ENCODE results near the gene CCDC92. TPM values are rescaled to one million over a fixed set of nuclear protein-coding genes. Genes with fewer than 3 reads are reported as not detected.

Gene CCDC92
- polyA plus RNA-seq, 12 donors, result 23.8 to 48.0 (median 28.6) TPM; not detected in 1

DNA sequence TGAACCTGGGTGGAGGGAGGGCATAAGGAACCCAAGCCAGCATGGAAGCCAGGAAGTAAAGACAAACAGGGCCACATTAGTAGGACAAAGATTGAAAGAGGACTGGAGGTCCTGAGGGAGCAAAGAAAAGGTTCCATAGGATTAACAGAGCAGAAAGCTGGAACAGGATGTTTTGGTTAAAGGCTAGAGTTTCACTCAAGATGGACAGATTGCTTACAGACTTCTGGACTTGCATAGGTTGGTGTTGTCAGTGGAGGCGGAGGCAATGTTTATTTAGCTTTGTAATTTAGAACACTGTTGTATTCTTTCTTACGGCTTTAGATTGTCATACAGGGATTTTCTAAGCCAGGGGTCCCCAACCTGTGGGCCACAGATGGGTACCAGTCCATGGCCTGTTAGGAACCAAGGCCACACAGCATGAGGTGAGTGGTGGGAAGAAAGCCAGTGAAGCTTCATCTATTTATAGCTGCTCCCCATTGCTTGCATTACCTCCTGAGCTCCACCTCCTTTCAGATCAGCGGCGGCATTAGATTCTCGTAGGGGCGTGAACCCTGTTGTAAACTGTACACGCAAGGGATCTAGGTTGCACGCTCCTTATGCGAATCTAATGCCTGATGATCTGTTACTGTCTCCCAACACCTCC is 31.7 kb upstream of the CCDC92 start:
- DNase-seq, result no peak

- DNase-seq, result no peak
Observed at GRCh38 chr12:124002654-124003053, 30.0 kb upstream of the CCDC92 start.

GRCh38 chr12:124002021-124002644 is 29.5 kb upstream of the CCDC92 start:
- DNase-seq, result no peak

DNA sequence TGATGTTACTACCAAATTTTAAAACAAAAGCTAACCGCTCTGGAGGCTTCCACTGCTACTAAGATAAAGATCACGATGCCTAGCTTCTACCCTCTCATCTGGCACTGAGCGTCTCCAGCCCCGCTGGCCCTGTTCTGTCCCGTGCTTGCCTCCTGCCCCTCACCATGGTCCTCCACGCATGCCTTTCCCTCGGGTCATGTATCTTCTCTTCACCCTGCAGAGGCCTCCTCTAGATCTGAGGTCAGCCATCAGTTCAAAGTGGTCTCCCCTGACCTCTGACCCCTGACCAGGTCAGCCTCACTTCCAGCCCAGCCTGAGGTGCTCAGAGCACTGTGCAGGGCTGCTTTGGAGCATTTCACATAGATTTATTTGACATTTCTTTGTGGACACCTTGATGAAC is 28.7 kb upstream of the CCDC92 start:
- DNase-seq, result no peak

- no peak for DNase-seq
Observed at GRCh38 chr12:124000111-124000510, 27.5 kb upstream of the CCDC92 start.

DNA sequence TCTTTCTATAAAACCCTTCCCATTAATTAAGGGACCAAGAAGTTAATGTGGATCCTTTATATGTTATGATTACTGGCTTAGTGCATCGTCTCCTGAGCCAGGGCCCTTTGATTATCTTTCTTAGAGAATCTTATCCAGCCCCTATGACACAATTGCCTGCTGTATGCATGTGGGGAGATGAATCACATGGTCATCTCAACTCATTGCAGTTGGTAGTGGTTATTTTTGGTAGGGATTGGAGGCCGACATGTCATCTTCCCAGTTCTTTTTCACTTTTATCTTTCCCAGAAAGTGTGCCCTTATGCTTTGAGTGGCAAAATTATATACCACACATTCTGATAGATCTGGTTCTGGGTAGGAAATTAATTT is 26.3 kb upstream of the CCDC92 start:
- DNase-seq, result no peak

DNA sequence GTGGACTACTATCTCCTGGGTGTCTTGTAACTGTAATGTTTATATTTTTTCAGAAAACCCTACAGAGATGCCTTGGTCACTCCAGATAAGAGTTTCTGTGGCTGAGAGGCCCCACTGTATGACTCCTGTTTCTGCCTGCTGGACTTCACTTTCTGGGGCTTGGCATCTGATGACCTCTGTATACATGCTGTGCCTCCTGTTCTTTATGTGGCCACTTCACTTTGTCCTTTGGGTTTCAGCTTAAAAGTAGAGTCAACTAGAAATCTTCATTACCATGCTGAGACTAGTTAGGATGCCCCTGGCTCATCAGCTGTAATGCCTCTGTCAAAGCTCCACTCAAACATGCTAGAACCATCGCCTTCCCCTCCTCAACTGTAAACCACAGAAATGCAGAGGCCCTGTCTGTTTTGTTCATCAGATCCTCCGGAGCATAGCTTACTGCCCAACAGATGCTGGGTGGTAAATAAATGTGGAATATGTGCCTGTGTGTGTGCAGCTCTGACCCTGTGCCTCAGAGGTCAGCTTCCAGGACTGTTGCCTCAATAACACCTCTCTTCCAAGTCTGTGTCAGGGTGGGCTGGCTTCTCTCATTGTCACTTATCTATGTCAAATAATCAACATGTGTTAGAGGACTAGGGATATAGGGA is 25.8 kb upstream of the CCDC92 start:
- no peak for DNase-seq

GRCh38 chr12:123997908-123998307 is 25.3 kb upstream of the CCDC92 start:
- no peak for DNase-seq

DNA sequence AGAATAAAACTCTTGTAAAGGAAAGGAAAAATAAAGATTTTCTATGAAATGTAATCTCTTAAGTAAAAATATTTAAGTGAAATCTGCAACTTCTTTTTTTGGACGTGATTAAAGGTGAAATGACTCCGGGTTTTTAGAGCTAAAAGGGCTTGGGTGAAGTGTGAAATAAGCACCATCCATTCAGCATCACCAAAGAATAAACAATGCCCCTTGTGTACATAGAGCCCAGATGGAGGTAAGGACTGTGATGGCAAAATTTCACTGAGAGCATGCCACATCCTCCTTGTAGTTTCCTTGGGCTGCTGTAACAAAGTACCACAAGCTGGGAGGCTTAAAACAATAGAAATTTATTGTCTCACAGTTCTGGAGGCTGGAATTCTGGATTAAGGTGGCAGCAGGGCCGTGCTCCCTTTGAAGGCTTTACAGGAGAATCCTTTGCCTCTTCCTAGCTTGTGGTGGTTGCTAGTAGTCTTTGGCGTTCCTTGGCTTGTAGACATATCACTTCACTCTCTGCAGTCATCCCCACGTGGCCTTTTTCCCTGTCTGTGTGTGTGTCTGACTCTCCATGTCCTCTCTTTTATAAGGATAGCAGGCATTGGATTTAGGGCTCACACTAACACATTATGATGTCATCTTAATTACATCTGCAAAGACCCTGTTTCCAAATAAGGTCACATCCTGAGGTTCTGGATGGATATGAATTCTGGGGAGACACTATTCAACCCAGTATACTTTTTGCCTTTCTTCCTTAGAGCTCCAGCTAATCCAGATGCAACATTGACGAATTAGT is 24.6 kb upstream of the CCDC92 start:
- DNase-seq, result no peak

DNA sequence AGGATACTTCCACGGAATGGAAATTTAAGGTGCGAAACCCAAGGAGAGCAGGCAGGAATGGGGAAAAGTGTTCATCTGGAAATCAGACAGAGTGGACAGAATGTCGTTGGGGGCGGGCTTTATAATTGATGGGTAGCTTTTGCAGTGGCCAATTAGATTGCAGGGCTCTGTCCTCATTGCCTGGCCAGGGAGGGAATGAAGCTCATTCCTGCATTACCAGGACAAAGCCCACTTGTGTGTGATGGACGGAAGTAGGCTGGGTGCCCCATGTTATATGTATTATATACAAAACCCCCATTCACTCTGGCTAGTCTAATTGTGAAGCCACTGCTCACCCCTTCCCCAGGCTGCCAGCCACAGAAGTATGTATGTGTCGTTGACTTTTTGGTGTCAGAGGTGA is 23.9 kb upstream of the CCDC92 start:
- DNase-seq, result no peak

- DNase-seq, result no peak
Observed at GRCh38 chr12:123995023-123995748, 22.6 kb upstream of the CCDC92 start.

DNA sequence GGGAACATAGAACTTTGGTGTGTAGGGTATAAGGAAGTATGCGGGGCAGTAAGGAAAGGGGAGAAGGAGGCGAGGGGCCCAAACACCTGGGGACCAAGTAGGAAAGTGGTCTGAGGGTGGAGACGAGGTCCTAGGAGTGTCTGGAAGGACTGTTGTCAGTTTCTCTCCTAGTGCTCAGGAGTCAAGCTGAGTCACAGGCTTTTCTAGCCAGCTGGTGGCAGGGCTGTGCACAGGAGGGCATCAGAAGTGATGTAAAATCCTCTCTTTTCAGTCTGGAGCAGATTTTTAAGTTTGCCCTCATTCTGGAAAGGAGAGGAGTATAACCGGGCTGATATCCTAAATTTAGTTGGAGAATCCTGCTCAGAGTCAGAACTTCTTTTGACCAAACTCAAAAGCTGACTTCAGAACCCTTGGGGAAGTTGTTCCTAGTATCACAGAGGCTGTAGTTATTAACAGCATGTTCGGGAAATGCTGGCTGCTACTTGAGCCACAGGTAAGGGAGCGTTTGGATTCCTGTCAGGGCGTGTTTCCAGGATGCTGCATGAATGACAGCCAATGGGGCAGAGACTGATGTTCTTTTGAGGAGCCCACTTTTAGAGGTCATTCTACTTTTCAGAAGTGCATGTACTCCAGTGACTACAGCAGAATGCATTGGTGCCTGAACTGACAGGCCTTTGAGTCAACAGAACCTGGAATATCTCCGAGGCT is 19.6 kb upstream of the CCDC92 start:
- DNase-seq, result no peak

- no peak for DNase-seq
Observed at GRCh38 chr12:123991372-123991951, 18.8 kb upstream of the CCDC92 start.

- no peak for DNase-seq
Observed at GRCh38 chr12:123990511-123990910, 17.9 kb upstream of the CCDC92 start.

DNA sequence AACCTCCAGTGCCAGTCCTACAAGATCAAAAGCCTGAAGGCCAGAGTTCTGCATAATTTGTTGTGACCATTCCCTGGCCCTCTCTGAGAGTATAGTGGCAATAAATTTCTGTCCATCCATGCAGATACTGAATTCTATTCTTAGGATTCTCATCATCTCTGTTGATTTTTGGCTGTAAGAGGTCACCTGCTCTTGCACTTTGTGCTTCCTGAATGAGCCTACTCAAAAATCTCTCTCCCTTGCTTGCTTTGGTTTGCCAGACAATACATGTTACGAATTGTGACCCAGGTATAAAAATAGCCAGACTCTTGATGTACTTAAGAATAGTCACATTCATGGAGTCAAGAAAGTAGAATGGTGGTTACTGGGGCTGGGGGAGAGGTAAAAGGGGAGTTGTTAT is 17.1 kb upstream of the CCDC92 start:
- DNase-seq, result no peak

GRCh38 chr12:123989168-123989567 is 16.5 kb upstream of the CCDC92 start:
- no peak for DNase-seq

GRCh38 chr12:123987022-123987421 is 14.4 kb upstream of the CCDC92 start:
- no peak for DNase-seq

- no peak for DNase-seq
Observed at GRCh38 chr12:123986374-123986965, 13.8 kb upstream of the CCDC92 start.

GRCh38 chr12:123984903-123985302 is 12.3 kb upstream of the CCDC92 start:
- DNase-seq, result no peak

DNA sequence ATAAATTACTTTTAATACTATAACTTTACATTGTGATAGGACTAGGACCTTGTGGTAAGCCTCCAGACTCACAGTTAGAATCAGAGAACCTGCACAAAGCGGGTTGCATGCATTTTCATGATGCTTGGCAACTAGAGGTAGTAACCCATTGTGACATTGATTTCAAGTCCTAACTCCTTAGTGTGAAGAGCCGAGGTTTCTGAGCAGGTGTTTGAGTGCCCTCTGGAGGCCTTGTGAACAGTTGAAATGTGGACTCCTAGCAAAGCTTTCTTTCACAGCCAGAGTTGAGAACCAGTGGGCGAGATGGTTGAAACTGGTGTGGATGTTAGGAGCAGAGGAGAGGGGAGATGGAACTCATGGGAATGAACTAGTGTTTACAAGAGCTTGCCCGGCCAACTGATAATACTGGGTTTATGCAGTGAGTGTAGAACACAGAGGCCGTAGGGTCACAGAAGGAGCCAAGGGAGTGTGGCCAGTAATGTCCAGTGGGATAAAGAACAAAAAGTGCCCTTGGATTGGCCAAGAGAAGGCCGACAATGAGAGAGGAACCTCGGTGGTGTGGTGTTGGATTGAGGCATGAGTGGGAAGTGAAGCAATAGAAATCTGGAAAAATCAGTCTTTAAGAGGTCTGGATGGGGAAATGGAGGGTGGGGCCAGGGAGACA is 11.3 kb upstream of the CCDC92 start:
- DNase-seq, result no peak

Measured in muscle of arm (tissue), 12 donors.